A549 (cell line): ENCODE measurements around the gene FGF3. TPM values are rescaled to one million over a fixed set of nuclear protein-coding genes. Genes with fewer than 3 reads are reported as not detected.

Experiments used
- ATAC-seq, 2 experiments: fragments of 200-7000 bp in 1 of 2; fragments of >200 bp in 1 of 2; cut with Nextera tagmentation in 1 of 2; cut with Tn5 transposase in 1 of 2; 3 replicates each; pipeline versions ENCODE4 v1.8.0 to v1.9.1; 2018 to 2020; ENCODE audit warnings: mild to moderate bottlenecking in 1 of 2, moderate library complexity in 1 of 2
- CTCF ChIA-PET: fragments of 300-600 bp; sonication (Branson Sonifier 250); formaldehyde crosslinking; extraction: SDS; loops from one replicate; lab custom pipeline; 2021; ENCODE audit warnings: antibody characterized with exemption, inconsistent platforms; lab: Yijun Ruan, JAX
- POLR2A ChIA-PET: fragments of 350-600 bp; formaldehyde crosslinking; extraction: SDS; loops from one replicate; lab custom pipeline; 2021; ENCODE audit warnings: antibody characterized with exemption, inconsistent platforms; lab: Yijun Ruan, JAX
- DNase-seq, 2 experiments: peaks; one replicate each; pipeline versions ENCODE4 v3.0.0 to v3.0.0-alpha.2; 2011 to 2016; ENCODE audit warnings: low read depth in 1 of 2, low spot score in 1 of 2
- FAIRE-seq: peaks from 2 replicates; lab custom pipeline; 2011; peaks lifted over from hg19 to GRCh38; lab: Jason Lieb, UNC
- H3K27ac ChIP-seq, 2 experiments: fragments of >200 bp; sonication (Bioruptor Twin); formaldehyde crosslinking; 3 replicates each; pipeline ENCODE4 v1.5.1; 2016 to 2017
- H3K4me1 ChIP-seq: fragments of >200 bp; sonication (Bioruptor Twin); formaldehyde crosslinking; 3 replicates; pipeline ENCODE4 v1.6.1; 2016
- H3K4me2 ChIP-seq: fragments of >200 bp; sonication (Bioruptor Twin); formaldehyde crosslinking; 3 replicates; pipeline ENCODE4 v1.6.1; 2016
- H3K4me3 ChIP-seq: fragments of >200 bp; sonication (Bioruptor Twin); formaldehyde crosslinking; 3 replicates; pipeline ENCODE4 v1.5.1; 2016
- H3K9me3 ChIP-seq: fragments of >200 bp; sonication (Bioruptor Twin); formaldehyde crosslinking; 3 replicates; pipeline ENCODE4 v1.6.1; 2016
- CHD4 ChIP-seq: fragments of 200-600 bp; sonication (generic); IDR thresholded peaks from 2 replicates; pipeline ENCODE4 v1.6.1; 2016; ENCODE audit warnings: antibody characterized with exemption, mild to moderate bottlenecking, borderline replicate concordance
- ELK1 ChIP-seq: fragments of 150-350 bp; IDR thresholded peaks from 2 replicates; pipeline ENCODE4 v1.6.1; 2014; ENCODE audit warnings: low read depth, mild to moderate bottlenecking, low read length
- FOSL2 ChIP-seq, 2 experiments: fragments of 450-650 bp in 1 of 2; fragments of >200 bp in 1 of 2; sonication (Bioruptor Twin) in 1 of 2; formaldehyde crosslinking; IDR thresholded peaks; 2 replicates each; pipeline versions ENCODE4 v1.5.0 to v1.6.1; 2016 to 2020; ENCODE audit warnings: mild to moderate bottlenecking in 1 of 2, moderate library complexity in 1 of 2
- FOXS1 ChIP-seq: fragments of 250-450 bp; sonication (Bioruptor Pico); IDR thresholded peaks from 2 replicates; pipeline ENCODE4 v1.5.0; 2020; ENCODE audit warnings: mild to moderate bottlenecking, moderate library complexity
- GATA3 ChIP-seq: IDR thresholded peaks from 2 replicates; pipeline ENCODE4 v1.6.1; 2012; ENCODE audit warnings: borderline replicate concordance
- HEYL ChIP-seq: fragments of 250-450 bp; sonication (Bioruptor Pico); IDR thresholded peaks from 2 replicates; pipeline ENCODE4 v1.8.0; 2021; ENCODE audit warnings: mild to moderate bottlenecking, moderate library complexity
- HMGXB4 ChIP-seq: fragments of 250-450 bp; sonication (Bioruptor Pico); IDR thresholded peaks from 2 replicates; pipeline ENCODE4 v1.5.0; 2021; ENCODE audit warnings: mild to moderate bottlenecking, moderate library complexity, borderline replicate concordance
- HOXA7 ChIP-seq: fragments of 250-450 bp; sonication (Bioruptor Pico); IDR thresholded peaks from 2 replicates; pipeline ENCODE4 v1.5.0; 2020; ENCODE audit warnings: mild to moderate bottlenecking, moderate library complexity
- JUNB ChIP-seq: fragments of >200 bp; sonication (Bioruptor Twin); formaldehyde crosslinking; IDR thresholded peaks from 2 replicates; pipeline ENCODE4 v1.6.1; 2016
- KDM1A ChIP-seq: fragments of 200-600 bp; sonication (generic); IDR thresholded peaks from 2 replicates; pipeline ENCODE4 v1.6.1; 2016; ENCODE audit warnings: low read depth, mild to moderate bottlenecking
- MYC ChIP-seq: IDR thresholded peaks from 2 replicates; pipeline ENCODE4 v1.6.1; 2012; ENCODE audit warnings: mild to moderate bottlenecking, inconsistent platforms, low read length, improper control_type of control experiment, borderline replicate concordance
- NPAS2 ChIP-seq: fragments of 250-450 bp; sonication (Bioruptor Pico); IDR thresholded peaks from 2 replicates; pipeline ENCODE4 v1.8.0; 2022; ENCODE audit warnings: mild to moderate bottlenecking, moderate library complexity, borderline replicate concordance
- PBX3 ChIP-seq: IDR thresholded peaks from 2 replicates; pipeline ENCODE4 v1.6.1; 2012
- PHF8 ChIP-seq: fragments of 200-600 bp; sonication (generic); IDR thresholded peaks from 2 replicates; pipeline ENCODE4 v1.6.1; 2016; ENCODE audit warnings: low read depth, mild to moderate bottlenecking, antibody characterized with exemption, moderate library complexity, borderline replicate concordance
- REST ChIP-seq: fragments of 200-600 bp; sonication (generic); IDR thresholded peaks from 2 replicates; pipeline ENCODE4 v1.6.1; 2016; ENCODE audit warnings: antibody characterized with exemption, mild to moderate bottlenecking, moderate library complexity
- SMC3 ChIP-seq: fragments of >200 bp; sonication (Bioruptor Twin); formaldehyde crosslinking; IDR thresholded peaks from 3 replicates; pipeline ENCODE4 v1.6.1; 2018; ENCODE audit warnings: inconsistent platforms
- ZFP36 ChIP-seq: fragments of 450-650 bp; IDR thresholded peaks from 2 replicates; pipeline ENCODE4 v1.6.1; 2014; ENCODE audit warnings: borderline replicate concordance; ENCODE audit not compliant: partially characterized antibody
- ZSCAN20 ChIP-seq: fragments of 250-450 bp; sonication (Bioruptor Pico); IDR thresholded peaks from 2 replicates; pipeline ENCODE4 v1.8.0; 2022; ENCODE audit warnings: mild to moderate bottlenecking, moderate library complexity
- WGBS: methylation state at CpG from one replicate; pipeline ENCODE4 v1.1.6; 2017; ENCODE audit errors: missing lambda C conversion rate; 5-methylcytosine and 5-hydroxymethylcytosine counted together
- polyA plus RNA-seq, 4 experiments: library from polyadenylated mRNA; depleted of rRNA in 3 of 4; stranded (reverse); fragments of >200 nt; fragmentation: RNase III in 1 of 4; extraction: RNeasy Plus Mini Kit Qiagen cat#74134 plus additional on column Dnase treatment in 1 of 4; gene quantifications; 2 replicates in 3 of 4; 3 replicates in 1 of 4; pipeline ENCODE4 v1.2.3, GENCODE V29; 2011 to 2017

Gene FGF3
- polyA plus RNA-seq, 2 of the 4 experiments (the other 2 are of a cell fraction), result not detected

GRCh38 chr11:69866648-69867047 is 47.4 kb upstream of the FGF3 start:
- 59% methylated on average over 3 of the region's 3 CpGs for WGBS
- Histone ChIP-seq H3K4me1 (no peaks in the 10 kb centered on the region), H3K4me3 (no peak overlapping the region), H3K27ac (no peak overlapping the region), H3K4me2 (no peak overlapping the region), H3K9me3 (no peaks in the 10 kb centered on the region)
- DNase-seq (no peak), ATAC-seq (no peak), FAIRE-seq (no peak)
- peak; percentile 81 for TF ChIP-seq ZFP36
- TF ChIP-seq KDM1A, result 0 out of 2 replicates have a peak, but pooled peaks have one; percentile 39
- TF ChIP-seq GATA3, result no peak
- ChIA-PET POLR2A (no interaction called here), CTCF (interaction anchor here (1.4 to 2.9 kb wide), 7 partner anchors 10 to 157 kb away, joined by 3 to 16 read pairs (median 5); no protein-coding TSS in a partner anchor)

- WGBS, result 61% methylated on average over 5 of the region's 5 CpGs
- POLR2A ChIA-PET, result no interaction called here
- H3K4me1 ChIP-seq, result no peaks in the 10 kb centered on the region
- CTCF ChIA-PET, result interaction anchor here (0.7 to 2.9 kb wide), 4 partner anchors 9 to 60 kb away, joined by 3 to 16 read pairs (median 4); no protein-coding TSS in a partner anchor
- FAIRE-seq (no peak), ATAC-seq (no peak), DNase-seq (no peak)
- no peak overlapping the region for H3K4me3 ChIP-seq
- H3K27ac ChIP-seq, result no peak overlapping the region
- H3K4me2 ChIP-seq, result no peak overlapping the region
- TF ChIP-seq ELK1 (no peak), PHF8 (no peak)
- H3K9me3 ChIP-seq, result no peaks in the 10 kb centered on the region
Observed at GRCh38 chr11:69865707-69866106, 46.5 kb upstream of the FGF3 start.

GRCh38 chr11:69864686-69865661 is 45.8 kb upstream of the FGF3 start:
- CTCF ChIA-PET, result interaction anchor here (0.6 to 2.9 kb wide), 6 partner anchors 10 to 153 kb away, joined by 3 to 16 read pairs (median 4); no protein-coding TSS in a partner anchor
- ATAC-seq, result no peak; a peak in 1 of 6 replicates

GRCh38 chr11:69863544-69864200 is 44.5 kb upstream of the FGF3 start:
- ATAC-seq (no peak), DNase-seq (no peak), FAIRE-seq (no peak)
- H3K4me3 ChIP-seq, result no peak overlapping the region
- ChIA-PET CTCF (interaction anchor here (0.8 to 1.9 kb wide), 2 partner anchors 23 to 25 kb away, joined by 3 to 7 read pairs; no protein-coding TSS in a partner anchor), POLR2A (no interaction called here)
- H3K4me2 ChIP-seq, result no peak overlapping the region
- TF ChIP-seq CHD4, result no peak
- no peak for TF ChIP-seq NPAS2 (CRISPR knock-in tag)
- TF ChIP-seq HEYL (CRISPR knock-in tag), result no peak
- no peak for TF ChIP-seq ZSCAN20 (CRISPR knock-in tag)
- no peak for TF ChIP-seq SMC3
- TF ChIP-seq PBX3, result no peak
- TF ChIP-seq FOXS1 (CRISPR knock-in tag), result no peak
- no peak for TF ChIP-seq HMGXB4
- no peak for TF ChIP-seq HOXA7 (CRISPR knock-in tag)
- TF ChIP-seq REST, result no peak
- H3K9me3 ChIP-seq, result no peaks in the 10 kb centered on the region
- H3K4me1 ChIP-seq, result no peaks in the 10 kb centered on the region
- 83% methylated on average over 10 of the region's 17 CpGs for WGBS
- H3K27ac ChIP-seq, result no peak overlapping the region

More at GRCh38 chr11:69864686-69865661, 45.8 kb upstream of the FGF3 start:
- no peaks in the 10 kb centered on the region for H3K4me1 ChIP-seq
- H3K4me3 ChIP-seq, result no peak overlapping the region
- TF ChIP-seq FOSL2 (IDR thresholded peaks at IDR 0.05) (no peak), FOSL2 (CRISPR knock-in tag; IDR thresholded peaks at IDR 0.05) (no peak), JUNB (no peak), MYC (no peak), ZFP36 (peak; percentile 68)
- FAIRE-seq, result no peak
- no peak overlapping the region for H3K4me2 ChIP-seq
- no peak for DNase-seq
- no peak overlapping the region for H3K27ac ChIP-seq
- no peaks in the 10 kb centered on the region for H3K9me3 ChIP-seq
- WGBS, result 74% methylated on average over 25 of the region's 27 CpGs
- POLR2A ChIA-PET, result no interaction called here
